Measurements from ENCODE around the gene RER1.

- TF ChIP-seq CTCF (IDR thresholded peaks at IDR 0.05) = no peak
- no peak for TF ChIP-seq EP300 (IDR thresholded peaks at IDR 0.05)
These were observed 47.4 kb upstream of the RER1 start for GRCh38 chr1:2344121-2344681.
